DMS 273 treated with DMSO at 0.1 percent for 48 hours (cell line): ENCODE measurements around the gene TIRAP.
"Not testable (repeated sequence)": the region's sequence is repeated elsewhere in the genome, so short reads cannot be mapped to it uniquely, and the experiment has no call there.

ENCODE experiments used
- DNase-seq: peaks from one replicate; lab custom pipeline; 2025; lab: John Stamatoyannopoulos, UW

TIRAP gene

GRCh38 chr11:126282736-126283591 is at the start of gene TIRAP:
TIRAP (plus strand) TSS chr11:126283093; CDS start chr11:126290895, 7,802 bp downstream.
- DNase-seq = no peak

- DNase-seq = no peak
These were observed 49.5 kb upstream of the TIRAP start for GRCh38 chr11:126233391-126233790.

- no peak for DNase-seq
These were observed 36.3 kb upstream of the TIRAP start for GRCh38 chr11:126246636-126247035.

GRCh38 chr11:126253265-126253664 is 29.6 kb upstream of the TIRAP start:
- DNase-seq = no peak

- no peak for DNase-seq
These were observed 28.1 kb upstream of the TIRAP start for GRCh38 chr11:126254819-126255218.

GRCh38 chr11:126255507-126255906 is 27.4 kb upstream of the TIRAP start:
- DNase-seq = not testable (repeated sequence)

- DNase-seq = no peak
These were observed 26.7 kb upstream of the TIRAP start for GRCh38 chr11:126256216-126256615.

GRCh38 chr11:126257144-126257543 is 25.7 kb upstream of the TIRAP start:
- no peak for DNase-seq

GRCh38 chr11:126257764-126258163 is 25.1 kb upstream of the TIRAP start:
- no peak for DNase-seq

GRCh38 chr11:126262216-126262615 is 20.7 kb upstream of the TIRAP start:
- no peak for DNase-seq

GRCh38 chr11:126263489-126263888 is 19.4 kb upstream of the TIRAP start:
- DNase-seq = no peak

GRCh38 chr11:126265811-126266210 is 17.1 kb upstream of the TIRAP start:
- DNase-seq = no peak

GRCh38 chr11:126267650-126268049 is 15.2 kb upstream of the TIRAP start:
- no peak for DNase-seq

GRCh38 chr11:126268361-126268707 is 14.6 kb upstream of the TIRAP start:
- DNase-seq = no peak

GRCh38 chr11:126268708-126269579 is 13.9 kb upstream of the TIRAP start, which contains the start of the genes FOXRED1 and SRPRA:
FOXRED1 (plus strand) TSS chr11:126269154; CDS start chr11:126269207, 53 bp downstream.
SRPRA (minus strand) TSS chr11:126268895; CDS start chr11:126268804, 91 bp downstream.
- peak; percentile 93 for DNase-seq

GRCh38 chr11:126277322-126277721 is 5.6 kb upstream of the TIRAP start:
- DNase-seq = no peak

GRCh38 chr11:126277780-126278179 is 5.1 kb upstream of the TIRAP start:
- DNase-seq = no peak

- no peak for DNase-seq
These were observed 3.7 kb upstream of the TIRAP start for GRCh38 chr11:126279191-126279590.

- no peak for DNase-seq
These were observed 2.3 kb upstream of the TIRAP start for GRCh38 chr11:126280595-126280994.

GRCh38 chr11:126281245-126281644 is 1.6 kb upstream of the TIRAP start:
- no peak for DNase-seq

- no peak for DNase-seq
These were observed 1.2 kb upstream of the TIRAP start for GRCh38 chr11:126281666-126282175.

- DNase-seq = no peak
These were observed 545 bp upstream of the TIRAP start for GRCh38 chr11:126282361-126282735.

GRCh38 chr11:126284829-126285228 is 1.9 kb downstream of the TIRAP start:
- no peak for DNase-seq
